ENCODE data around the gene CACNA2D2. TPM values are rescaled to one million over a fixed set of nuclear protein-coding genes. Genes with fewer than 3 reads are reported as not detected.

CACNA2D2 gene
- total RNA-seq, 4 donors from 2014 or later: 1.1 to 2.0 (median 1.6) TPM

- no peak for DNase-seq (ENCODE audit: low spot score in 2 of 2)
- H3K4me3 ChIP-seq (ENCODE audit: low read depth, poor library complexity, severe bottlenecking): no peak overlapping the region
- WGBS, 2 donors: 82 to 90% methylated on average over 21 to 22 of the region's 22 CpGs
- no peak for TF ChIP-seq POLR2A (IDR thresholded peaks at IDR 0.05)
- intact Hi-C loops (cut with DNase I; ENCODE audit: low total_unique reads): no loop called here
Observed at GRCh38 chr3:50388720-50389413, 114.6 kb downstream of the CACNA2D2 start.

DNA sequence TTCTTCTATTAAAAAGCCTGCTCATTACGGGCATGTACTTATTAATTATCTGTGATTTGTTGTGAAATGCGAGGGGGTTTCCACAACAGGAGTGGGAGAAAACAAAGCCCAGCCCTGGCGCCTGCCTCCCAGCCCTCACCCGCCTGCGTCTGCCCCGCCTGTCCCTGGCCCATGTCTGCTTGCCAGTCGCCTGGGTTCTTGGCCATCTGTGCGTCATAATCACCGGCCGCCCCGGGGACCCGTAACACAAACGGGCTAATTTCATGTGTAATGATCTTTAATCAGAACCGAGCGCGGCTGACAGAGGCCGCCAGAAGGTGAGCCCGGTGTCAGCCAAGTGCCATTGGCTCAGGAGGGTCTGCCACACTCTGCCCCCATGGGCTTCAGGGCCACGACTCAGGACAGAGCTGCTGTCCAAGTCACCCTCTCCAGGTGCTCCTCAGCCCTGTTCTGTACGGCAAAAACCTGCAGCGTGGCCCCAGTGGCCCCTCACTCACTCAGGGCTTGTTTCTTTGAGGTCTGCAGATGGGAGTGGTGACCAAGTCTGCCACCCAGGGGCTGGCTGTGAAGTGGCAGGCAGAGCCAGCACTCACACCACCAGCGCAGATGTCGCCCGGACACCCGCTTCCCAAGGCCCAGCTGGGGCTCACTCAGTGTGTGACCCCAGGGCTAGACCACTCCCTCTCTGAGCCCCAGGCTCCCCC lies 115.3 kb downstream of the CACNA2D2 start:
- TF ChIP-seq, protein P1, sequence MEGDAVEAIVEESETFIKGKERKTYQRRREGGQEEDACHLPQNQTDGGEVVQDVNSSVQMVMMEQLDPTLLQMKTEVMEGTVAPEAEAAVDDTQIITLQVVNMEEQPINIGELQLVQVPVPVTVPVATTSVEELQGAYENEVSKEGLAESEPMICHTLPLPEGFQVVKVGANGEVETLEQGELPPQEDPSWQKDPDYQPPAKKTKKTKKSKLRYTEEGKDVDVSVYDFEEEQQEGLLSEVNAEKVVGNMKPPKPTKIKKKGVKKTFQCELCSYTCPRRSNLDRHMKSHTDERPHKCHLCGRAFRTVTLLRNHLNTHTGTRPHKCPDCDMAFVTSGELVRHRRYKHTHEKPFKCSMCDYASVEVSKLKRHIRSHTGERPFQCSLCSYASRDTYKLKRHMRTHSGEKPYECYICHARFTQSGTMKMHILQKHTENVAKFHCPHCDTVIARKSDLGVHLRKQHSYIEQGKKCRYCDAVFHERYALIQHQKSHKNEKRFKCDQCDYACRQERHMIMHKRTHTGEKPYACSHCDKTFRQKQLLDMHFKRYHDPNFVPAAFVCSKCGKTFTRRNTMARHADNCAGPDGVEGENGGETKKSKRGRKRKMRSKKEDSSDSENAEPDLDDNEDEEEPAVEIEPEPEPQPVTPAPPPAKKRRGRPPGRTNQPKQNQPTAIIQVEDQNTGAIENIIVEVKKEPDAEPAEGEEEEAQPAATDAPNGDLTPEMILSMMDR (IDR thresholded peaks at IDR 0.05): no peak
- no peak for TF ChIP-seq POLR2A (IDR thresholded peaks at IDR 0.05)
- intact Hi-C loops (cut with DNase I; ENCODE audit: low total_unique reads): no loop called here
- no peak for DNase-seq (ENCODE audit: low spot score in 2 of 2)
- 57 to 67% methylated on average over 19 to 25 of the region's 25 CpGs for WGBS, 2 donors
- H3K4me3 ChIP-seq (ENCODE audit: low read depth, poor library complexity, severe bottlenecking): no peak overlapping the region

- no peak for TF ChIP-seq POLR2A (IDR thresholded peaks at IDR 0.05)
- TF ChIP-seq, protein P1 (IDR thresholded peaks at IDR 0.05): no peak
- DNase-seq (ENCODE audit: low spot score in 2 of 2): no peak
- intact Hi-C loops (cut with DNase I; ENCODE audit: low total_unique reads): no loop called here
- H3K4me3 ChIP-seq (ENCODE audit: low read depth, poor library complexity, severe bottlenecking): no peak overlapping the region
- WGBS, 2 donors: 81 to 86% methylated on average over 13 of the region's 13 CpGs
Observed at GRCh38 chr3:50385754-50386153, 117.7 kb downstream of the CACNA2D2 start.

DNA sequence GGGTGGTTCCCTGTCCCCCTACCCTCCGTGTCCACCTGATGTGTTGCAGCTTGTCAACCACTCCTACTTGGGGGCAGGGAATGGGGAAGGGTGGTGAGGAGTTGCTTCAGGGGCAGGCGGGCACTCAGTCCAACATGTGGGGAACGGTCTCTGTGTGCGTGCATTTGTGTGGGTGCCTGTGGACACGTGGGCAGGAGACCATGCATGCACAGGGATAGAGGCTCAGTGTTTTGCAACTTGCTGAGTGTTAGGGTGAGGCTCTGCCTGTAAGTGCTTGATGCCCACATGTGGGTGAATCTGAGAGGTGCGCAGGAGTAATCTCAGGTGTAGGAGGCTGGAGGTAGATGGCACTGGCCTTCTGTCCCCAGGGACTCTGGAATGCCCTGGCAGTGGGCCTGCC lies 119.7 kb downstream of the CACNA2D2 start:
- WGBS, 2 donors: 55 to 60% methylated on average over 6 of the region's 6 CpGs
- intact Hi-C loops (cut with DNase I; ENCODE audit: low total_unique reads): no loop called here
- no peak for TF ChIP-seq POLR2A (IDR thresholded peaks at IDR 0.05)
- TF ChIP-seq, protein P1 (IDR thresholded peaks at IDR 0.05): no peak
- DNase-seq (ENCODE audit: low spot score in 2 of 2): no peak
- no peak overlapping the region for H3K4me3 ChIP-seq (ENCODE audit: low read depth, poor library complexity, severe bottlenecking)

- H3K4me3 ChIP-seq (ENCODE audit: low read depth, poor library complexity, severe bottlenecking): no peak overlapping the region
- DNase-seq (ENCODE audit: low spot score in 2 of 2): no peak
- WGBS, 2 donors: 91% methylated on average over 12 of the region's 12 CpGs
- intact Hi-C loops (cut with DNase I; ENCODE audit: low total_unique reads): no loop called here
- no peak for TF ChIP-seq POLR2A (IDR thresholded peaks at IDR 0.05)
- TF ChIP-seq, protein P1 (IDR thresholded peaks at IDR 0.05): no peak
Observed at GRCh38 chr3:50382722-50383121, 120.7 kb downstream of the CACNA2D2 start.

- TF ChIP-seq POLR2A (IDR thresholded peaks at IDR 0.05): no peak
- TF ChIP-seq, protein P1 (IDR thresholded peaks at IDR 0.05): no peak
- no peak for DNase-seq (ENCODE audit: low spot score in 2 of 2)
- WGBS, 2 donors: 77 to 79% methylated on average over 2 to 4 of the region's 4 CpGs
- H3K4me3 ChIP-seq (ENCODE audit: low read depth, poor library complexity, severe bottlenecking): no peak overlapping the region
- intact Hi-C loops (cut with DNase I; ENCODE audit: low total_unique reads): no loop called here
Observed at GRCh38 chr3:50381383-50381782, 122.1 kb downstream of the CACNA2D2 start.

Measured in lower leg skin (tissue), 4 donors.